GM19043 (cell line): ENCODE data around the gene APBB2.
"Not testable (repeated sequence)": the region's sequence is repeated elsewhere in the genome, so short reads cannot be mapped to it uniquely, and the experiment has no call there.

Experiments
- ATAC-seq: cut with Tn5 transposase; IDR thresholded peaks from one replicate; pipeline ENCODE4 v1.9.1; 2021; ENCODE audit warnings: low read depth; ENCODE audit not compliant: unreplicated experiment

APBB2 gene

GRCh38 chr4:41160856-41161255 lies 53.5 kb downstream of the APBB2 start:
- no peak for ATAC-seq

DNA sequence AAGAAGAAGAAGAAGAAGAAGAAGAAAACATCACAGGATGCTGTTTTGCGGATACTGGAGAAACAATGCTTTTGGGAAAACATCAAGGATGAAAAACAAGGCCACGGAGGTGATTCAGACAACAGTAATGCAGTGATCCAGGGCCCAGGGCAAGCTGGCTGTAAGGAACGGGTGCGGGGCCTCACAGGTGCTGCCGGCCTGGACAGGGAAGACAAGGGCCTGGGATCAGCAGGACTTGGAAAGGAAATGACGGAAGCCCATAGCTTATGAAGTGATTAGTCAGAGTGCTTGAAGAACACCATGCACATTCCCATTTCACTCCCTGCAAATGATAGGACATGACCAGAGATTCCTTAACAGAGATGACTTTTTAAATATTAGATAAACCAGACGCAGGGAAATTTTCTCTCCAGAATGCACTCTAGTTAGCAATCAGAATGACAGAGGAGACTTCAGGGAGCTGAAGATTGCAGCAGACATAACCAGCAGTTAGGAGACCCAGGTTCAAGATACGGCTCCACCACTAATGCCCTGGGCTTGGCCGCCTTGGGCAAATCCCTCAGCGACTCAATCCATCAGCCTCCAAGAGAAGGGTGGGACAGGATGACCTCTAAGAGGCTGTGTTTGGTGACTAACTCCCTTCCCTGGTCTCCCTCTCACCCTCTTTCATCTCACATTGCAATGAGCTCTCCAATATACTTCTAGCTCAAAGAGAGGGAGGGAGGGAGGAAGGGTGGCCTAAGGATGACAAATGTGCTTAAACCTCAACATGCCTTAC lies 54.1 kb downstream of the APBB2 start:
- no peak for ATAC-seq

DNA sequence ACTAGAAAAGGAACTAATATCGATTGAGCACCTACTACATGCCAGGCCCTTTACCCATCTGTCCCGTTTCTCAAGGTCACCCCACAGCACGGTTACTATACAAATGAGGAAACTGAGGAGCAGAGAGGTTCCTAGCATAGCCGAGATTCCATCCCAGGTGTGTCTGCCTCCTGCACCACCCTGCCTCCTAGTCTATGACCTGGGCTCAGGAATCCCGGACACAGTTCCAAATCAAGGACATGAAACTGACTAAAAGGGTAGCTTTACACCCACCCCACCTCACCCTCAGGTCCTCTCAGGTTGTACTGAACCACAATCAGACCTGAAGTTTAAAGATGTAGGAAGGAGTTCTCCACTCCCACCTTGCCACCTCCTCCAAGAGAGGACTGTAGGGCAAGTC lies 55.6 kb downstream of the APBB2 start:
- ATAC-seq, result no peak

- ATAC-seq, result no peak
These were observed 56.1 kb downstream of the APBB2 start for GRCh38 chr4:41158274-41158673.

GRCh38 chr4:41157009-41157408 lies 57.3 kb downstream of the APBB2 start:
- no peak for ATAC-seq

DNA sequence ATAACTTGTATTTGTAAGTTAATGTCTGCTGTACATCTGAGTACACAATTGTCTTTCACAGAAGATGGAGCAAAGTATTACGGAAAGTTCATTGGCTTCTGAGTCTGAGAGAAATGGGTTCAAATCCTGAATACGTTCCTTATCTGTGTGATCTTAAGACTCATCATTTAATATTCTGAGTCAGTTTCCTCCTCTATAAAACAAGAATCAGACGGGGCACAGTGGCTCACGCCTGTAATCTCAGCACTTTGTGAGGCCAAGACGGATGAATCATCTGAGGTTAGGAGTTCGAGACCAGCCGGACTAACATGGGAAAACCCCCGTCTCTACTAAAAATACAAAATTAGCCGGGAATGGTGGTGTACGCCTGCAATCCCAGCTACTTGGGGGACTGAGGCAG lies 57.8 kb downstream of the APBB2 start:
- no peak for ATAC-seq

GRCh38 chr4:41155194-41155830 lies 59.0 kb downstream of the APBB2 start:
- ATAC-seq, result no peak

GRCh38 chr4:41154814-41155177 lies 59.5 kb downstream of the APBB2 start:
- no peak for ATAC-seq

GRCh38 chr4:41154010-41154813 lies 60.1 kb downstream of the APBB2 start:
- ATAC-seq, result no peak

DNA sequence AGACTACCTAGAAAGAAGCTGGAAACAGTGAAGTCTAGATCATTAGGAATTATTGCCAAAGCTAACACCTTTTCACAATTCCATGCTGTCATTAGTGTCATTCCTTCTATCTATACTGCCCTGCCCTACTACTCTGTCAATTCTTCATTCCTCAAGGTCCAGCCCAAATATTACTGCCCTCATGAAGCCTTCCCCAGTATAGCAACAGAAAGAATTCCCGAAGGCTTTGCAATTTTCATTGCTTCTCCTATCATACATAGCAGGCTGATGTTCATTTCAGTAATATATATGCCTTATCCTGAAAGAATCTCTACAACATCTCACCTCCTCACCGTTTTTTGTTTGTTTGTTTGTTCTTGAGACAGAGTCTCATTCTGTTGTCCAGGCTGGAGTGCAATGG lies 63.9 kb downstream of the APBB2 start:
- ATAC-seq, result no peak

DNA sequence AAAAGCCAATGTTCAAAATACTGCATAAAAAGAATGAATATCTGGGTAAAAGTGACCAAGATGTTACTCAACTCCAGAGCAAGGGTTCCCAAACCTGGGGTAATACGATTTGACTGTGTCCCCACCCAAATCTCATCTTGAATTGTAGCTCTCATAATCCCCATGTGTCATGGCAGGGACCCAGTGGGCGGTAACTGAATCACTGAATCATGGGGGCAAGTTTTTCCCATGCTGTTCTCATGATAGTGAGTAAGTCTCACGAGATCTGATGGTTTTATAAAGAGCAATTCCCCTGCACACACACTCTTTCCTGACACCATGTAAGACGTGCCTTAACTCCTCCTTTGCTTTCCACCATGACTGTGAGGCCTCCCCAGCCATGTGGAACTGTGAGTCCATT lies 64.8 kb downstream of the APBB2 start:
- ATAC-seq, result not testable (repeated sequence)

GRCh38 chr4:41148931-41149330 lies 65.4 kb downstream of the APBB2 start:
- no peak for ATAC-seq

DNA sequence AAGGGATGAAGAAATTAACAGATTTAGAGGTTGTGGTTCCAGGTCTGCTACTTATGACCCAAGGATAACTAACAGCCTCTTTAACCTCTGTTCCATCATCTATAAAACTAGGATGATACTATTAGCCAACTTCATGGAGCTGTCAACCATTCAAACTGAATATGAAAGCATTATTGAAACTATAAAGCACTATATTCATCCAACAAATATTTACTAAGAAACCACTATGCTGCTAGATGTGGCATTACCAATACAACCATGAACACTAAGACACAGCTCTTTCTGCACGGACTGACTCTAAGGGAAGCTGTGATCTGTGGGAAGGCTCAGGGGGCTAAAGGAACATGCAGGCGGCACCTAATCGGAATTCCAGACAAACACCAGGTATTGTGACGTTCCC lies 66.0 kb downstream of the APBB2 start:
- no peak for ATAC-seq

- not testable (repeated sequence) for ATAC-seq
These were observed 66.8 kb downstream of the APBB2 start for GRCh38 chr4:41147570-41147969.

DNA sequence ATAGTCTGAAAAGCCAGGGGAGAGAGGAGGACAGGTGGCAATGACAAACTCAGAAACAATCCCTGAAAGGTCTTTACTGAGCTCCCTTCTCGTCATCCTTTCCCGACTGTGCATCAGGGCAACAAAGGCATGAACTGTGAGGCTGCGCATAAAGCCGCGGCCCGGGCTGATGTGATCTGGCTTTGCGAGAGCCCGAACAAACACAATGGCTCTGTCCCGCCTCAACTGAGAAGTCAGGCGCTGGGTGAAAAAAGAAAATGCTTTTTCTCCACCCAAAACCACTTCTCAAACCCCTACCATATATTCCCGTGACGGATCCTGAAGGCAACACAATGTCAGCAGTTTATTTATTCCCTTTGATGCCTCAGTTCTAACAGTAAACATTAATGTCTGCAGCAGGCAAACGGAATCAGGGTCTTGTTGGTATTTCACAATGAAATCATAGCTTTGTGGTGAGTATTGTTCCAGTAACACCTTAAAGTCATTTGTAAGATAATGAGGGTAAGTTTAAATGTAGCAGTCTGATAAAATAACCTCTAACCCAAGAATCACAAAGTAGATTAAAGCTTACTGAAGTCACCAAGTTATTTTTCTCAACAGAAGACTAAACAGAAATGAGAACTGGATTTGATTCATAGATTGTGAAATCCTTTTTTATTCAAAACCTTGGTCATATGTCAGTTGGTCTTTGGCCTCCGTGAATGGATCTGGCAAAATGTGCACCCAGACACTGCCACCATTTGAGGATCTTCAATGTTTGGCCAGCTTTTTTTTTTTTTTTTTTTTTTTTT lies 67.4 kb downstream of the APBB2 start:
- ATAC-seq, result no peak

DNA sequence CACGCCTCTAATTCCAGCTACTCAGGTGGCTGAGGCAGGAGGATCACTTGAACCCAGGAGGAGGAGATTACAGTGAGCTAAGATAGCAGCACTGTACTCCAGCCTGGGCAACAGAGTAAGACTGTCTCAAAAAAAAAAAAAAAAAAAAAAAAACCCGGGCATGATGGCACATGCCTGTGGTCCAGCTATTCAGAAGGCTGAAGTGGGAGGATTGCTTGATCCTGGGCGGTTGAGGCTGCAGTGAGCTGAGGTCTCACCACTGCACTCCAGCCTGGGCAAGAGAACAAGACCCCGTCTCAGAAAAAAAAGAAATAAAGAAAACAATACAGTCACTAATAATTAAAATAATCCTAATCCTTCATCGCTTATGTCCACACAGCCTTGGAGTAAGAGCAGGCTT lies 68.1 kb downstream of the APBB2 start:
- no peak for ATAC-seq

- ATAC-seq, result no peak
These were observed 68.7 kb downstream of the APBB2 start for GRCh38 chr4:41145571-41146078.

- ATAC-seq, result no peak
These were observed 69.5 kb downstream of the APBB2 start for GRCh38 chr4:41144812-41145211.

DNA sequence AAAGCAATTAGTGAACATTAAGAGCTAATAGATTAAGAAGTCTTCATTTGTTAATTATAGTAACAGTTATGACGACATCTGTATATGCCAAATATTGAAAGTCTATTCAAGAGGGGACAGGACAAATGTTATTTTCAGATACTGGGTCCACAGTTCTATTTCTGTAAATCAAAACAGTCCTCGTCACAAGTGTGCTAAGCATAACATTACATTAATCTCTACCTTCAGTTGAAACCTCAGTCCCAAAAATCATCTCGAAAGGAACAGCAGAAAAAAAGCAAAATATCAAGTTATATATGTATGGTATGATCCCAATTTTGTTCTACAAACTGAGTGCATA lies 70.3 kb downstream of the APBB2 start:
- ATAC-seq, result no peak

DNA sequence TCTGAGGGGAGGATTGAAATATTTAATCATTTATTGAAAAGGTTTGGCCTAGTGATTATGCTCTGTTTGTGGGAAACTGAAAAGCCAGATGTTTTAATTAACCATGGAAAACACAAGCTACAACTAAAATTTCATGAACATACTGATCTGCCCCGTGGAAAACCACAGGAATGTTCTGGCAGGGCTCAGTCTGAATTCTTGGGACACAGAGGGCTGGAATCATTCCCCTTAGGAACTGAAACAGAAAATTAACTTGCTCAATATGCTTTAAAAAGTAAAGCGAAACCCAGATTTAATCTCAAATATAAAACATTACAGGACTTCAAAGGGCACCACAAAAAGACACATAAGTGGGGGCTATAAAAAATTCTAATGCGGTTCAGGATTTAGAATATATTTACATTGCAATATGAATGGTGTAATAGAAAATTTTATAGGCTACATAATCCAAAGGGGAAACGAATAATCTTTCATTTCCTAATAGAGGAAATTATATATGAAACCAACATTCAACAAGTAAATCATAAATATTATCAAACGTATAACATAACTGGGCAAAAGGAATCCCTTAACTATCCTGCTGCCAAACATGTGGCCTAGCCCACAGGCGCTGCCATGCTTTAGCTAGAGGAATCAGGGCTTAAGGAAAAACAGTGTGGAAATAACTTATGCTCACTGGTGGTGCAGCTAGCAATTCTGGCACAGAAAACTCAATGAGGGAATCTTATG lies 70.9 kb downstream of the APBB2 start:
- no peak for ATAC-seq
